Activated naive CD8-positive, alpha-beta T cell (primary cell): ENCODE data around the gene MFSD6.
A peak's percentile ranks its signal among the peaks of the same experiment; 100 is the strongest.

Source experiments
- H3K27ac Mint-ChIP-seq: one replicate; pipeline ENCODE4 v1.8.0; 2021; ENCODE audit warnings: mixed read lengths
- H3K27me3 Mint-ChIP-seq: one replicate; pipeline ENCODE4 v1.8.0; 2021; ENCODE audit warnings: mixed read lengths
- H3K36me3 Mint-ChIP-seq: one replicate; pipeline ENCODE4 v1.8.0; 2021; ENCODE audit warnings: mixed read lengths
- H3K4me1 Mint-ChIP-seq: one replicate; pipeline ENCODE4 v1.8.0; 2021; ENCODE audit warnings: low read depth, mixed read lengths
- H3K4me3 Mint-ChIP-seq: one replicate; pipeline ENCODE4 v1.8.0; 2021; ENCODE audit warnings: mild to moderate bottlenecking, mixed read lengths
- H3K9me3 Mint-ChIP-seq: one replicate; pipeline ENCODE4 v1.8.0; 2021; ENCODE audit warnings: low read depth, mixed read lengths

Gene MFSD6

DNA sequence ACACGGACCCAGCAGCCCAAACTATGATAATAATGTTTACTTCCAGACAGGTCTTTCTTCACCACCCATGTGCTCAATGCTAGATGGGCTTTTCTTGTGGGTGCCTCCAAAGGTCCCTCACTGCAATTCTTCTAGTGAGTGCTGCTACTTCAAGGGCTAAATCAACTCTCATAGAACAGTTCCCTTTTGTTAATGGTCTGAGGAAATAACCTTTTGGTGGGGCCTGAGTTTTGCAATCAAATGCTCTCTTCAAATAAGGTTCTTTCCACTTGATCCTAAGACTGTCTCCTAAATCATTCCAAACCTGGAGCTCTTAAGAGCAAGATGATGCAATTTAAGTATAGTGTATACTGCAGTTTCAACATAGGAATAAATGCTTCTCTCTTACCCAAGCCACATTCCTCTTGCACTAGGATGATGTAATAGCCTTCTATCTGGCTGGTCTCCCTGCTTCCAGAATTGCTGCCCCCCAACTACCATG is 120.4 kb downstream of the MFSD6 start:
- Mint-ChIP-seq H3K27ac (no peak overlapping the region), H3K9me3 (no peaks in the 10 kb centered on the region), H3K4me1 (peaks cover 69% of the 10 kb centered on the region), H3K27me3 (no peaks in the 10 kb centered on the region), H3K4me3 (no peak overlapping the region), H3K36me3 (peaks cover 5% of the 10 kb centered on the region)

- Mint-ChIP-seq H3K4me3 (no peak overlapping the region), H3K27ac (peak overlapping the region; percentile 31), H3K27me3 (no peaks in the 10 kb centered on the region), H3K9me3 (no peaks in the 10 kb centered on the region), H3K36me3 (no peaks in the 10 kb centered on the region), H3K4me1 (peaks cover 76% of the 10 kb centered on the region)
These were observed 121.5 kb downstream of the MFSD6 start for GRCh38 chr2:190529486-190530247.

DNA sequence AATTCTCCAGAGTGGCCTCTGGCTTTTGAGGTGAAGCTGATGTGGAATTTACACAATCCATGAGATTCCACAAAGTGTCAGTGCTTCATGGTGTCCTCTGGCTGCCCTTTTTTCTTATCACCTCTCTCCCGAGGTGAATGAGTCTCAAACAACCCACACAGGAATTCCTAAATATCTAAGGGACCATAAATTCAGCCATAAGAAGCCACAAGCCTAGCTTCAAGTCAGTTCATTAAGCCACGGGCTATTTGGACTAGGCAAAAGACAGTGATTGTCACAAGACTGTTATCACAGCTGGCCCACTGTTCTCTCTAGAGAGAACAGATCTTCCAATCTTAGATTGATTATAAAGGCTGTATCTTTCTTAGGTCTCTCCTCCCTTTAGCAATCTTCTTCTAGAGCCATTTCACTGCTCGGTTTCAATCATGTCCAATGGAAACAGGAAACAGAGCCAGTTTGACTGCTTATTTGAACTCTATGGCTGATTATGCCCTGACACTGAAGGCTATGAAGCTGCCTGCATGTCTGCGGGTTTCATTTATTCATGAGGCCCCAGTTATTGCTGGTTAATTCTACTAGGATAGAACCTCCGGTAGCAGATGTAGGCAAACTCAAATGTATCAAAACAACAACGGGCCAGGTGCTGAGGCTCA is 122.2 kb downstream of the MFSD6 start:
- Mint-ChIP-seq H3K4me1 (peaks cover 71% of the 10 kb centered on the region), H3K27ac (peak overlapping the region; percentile 31), H3K27me3 (no peaks in the 10 kb centered on the region), H3K4me3 (peak overlapping the region; percentile 22), H3K36me3 (no peaks in the 10 kb centered on the region), H3K9me3 (no peaks in the 10 kb centered on the region)

DNA sequence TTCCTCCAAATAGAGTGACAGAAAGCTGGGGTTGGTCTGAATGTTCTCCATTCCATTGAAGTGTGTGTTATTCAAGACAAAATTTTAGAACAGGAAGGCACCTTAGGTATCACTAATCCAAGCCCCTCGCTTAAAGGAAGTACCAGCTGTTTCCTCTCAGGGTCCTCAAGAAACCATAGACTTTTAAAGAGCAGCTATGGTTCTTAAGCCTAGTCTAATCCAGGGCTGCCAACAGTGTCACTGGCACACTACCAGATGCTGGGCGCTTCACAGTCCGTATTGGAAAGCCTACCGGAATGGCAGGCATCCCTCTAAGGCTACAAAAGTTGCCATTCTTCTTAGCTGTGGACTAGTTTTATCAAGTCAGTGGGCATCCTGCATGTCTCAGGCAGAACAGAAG is 124.4 kb downstream of the MFSD6 start:
- Mint-ChIP-seq H3K27ac (peak overlapping the region; percentile 100), H3K27me3 (no peaks in the 10 kb centered on the region), H3K4me1 (peaks cover 74% of the 10 kb centered on the region), H3K4me3 (peak overlapping the region; percentile 98), H3K9me3 (no peaks in the 10 kb centered on the region), H3K36me3 (peaks cover 10% of the 10 kb centered on the region)

DNA sequence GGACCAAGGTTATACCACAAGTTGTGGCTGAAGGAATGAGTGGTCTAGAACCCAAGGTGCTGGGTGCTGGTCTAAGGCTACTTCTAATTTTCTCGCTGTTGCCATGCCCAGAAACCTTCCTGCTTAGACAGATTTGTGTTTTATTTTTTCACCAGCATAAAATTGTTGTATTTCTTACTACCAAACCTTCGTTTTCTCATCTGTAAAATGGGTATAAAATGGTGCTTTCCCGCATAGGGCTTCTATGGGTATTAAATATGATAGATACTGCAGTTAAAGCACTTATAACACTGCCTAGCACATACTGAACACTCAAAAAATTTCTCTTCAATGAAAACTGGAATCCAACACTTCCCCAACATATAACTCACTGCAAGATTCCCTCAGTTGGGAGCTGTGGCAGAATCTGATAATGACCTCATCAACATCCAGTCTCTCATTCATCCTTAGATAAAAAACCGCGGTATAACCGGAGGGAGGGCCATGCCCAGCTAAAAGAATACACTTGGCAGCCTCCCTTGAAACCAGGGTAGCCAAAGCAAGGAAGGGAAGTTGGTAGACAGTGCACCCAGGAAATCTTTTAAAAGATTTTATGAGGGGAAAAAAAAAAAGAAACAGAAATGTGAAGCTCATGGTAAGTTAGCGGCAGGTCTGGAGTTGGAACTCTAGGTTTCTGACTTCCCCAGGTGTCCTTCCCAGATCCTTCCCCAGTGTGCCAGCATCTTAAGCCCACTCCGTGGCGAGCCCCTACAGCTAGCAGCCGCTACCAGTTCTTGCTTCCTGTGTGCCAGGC is 125.2 kb downstream of the MFSD6 start:
- peak overlapping the region; percentile 98 for H3K4me3 Mint-ChIP-seq
- H3K27ac Mint-ChIP-seq = peak overlapping the region; percentile 100
- no peaks in the 10 kb centered on the region for H3K9me3 Mint-ChIP-seq
- H3K27me3 Mint-ChIP-seq = no peaks in the 10 kb centered on the region
- peaks cover 68% of the 10 kb centered on the region for H3K4me1 Mint-ChIP-seq
- peaks cover 11% of the 10 kb centered on the region for H3K36me3 Mint-ChIP-seq

GRCh38 chr2:190533968-190534309 is 125.8 kb downstream of the MFSD6 start:
- peaks cover 63% of the 10 kb centered on the region for H3K4me1 Mint-ChIP-seq
- H3K36me3 Mint-ChIP-seq = peaks cover 16% of the 10 kb centered on the region
- peak overlapping the region; percentile 100 for H3K27ac Mint-ChIP-seq
- H3K4me3 Mint-ChIP-seq = peak overlapping the region; percentile 98
- H3K9me3 Mint-ChIP-seq = peaks cover 3% of the 10 kb centered on the region
- H3K27me3 Mint-ChIP-seq = no peaks in the 10 kb centered on the region

GRCh38 chr2:190534310-190535120 is 126.4 kb downstream of the MFSD6 start, which contains the start of gene NEMP2:
Gene NEMP2, minus strand, starts transcription at chr2:190534722. Its CDS starts 67 bp downstream, at chr2:190534655.
- Mint-ChIP-seq H3K27me3 (no peaks in the 10 kb centered on the region), H3K36me3 (peaks cover 20% of the 10 kb centered on the region), H3K4me1 (peaks cover 59% of the 10 kb centered on the region), H3K27ac (peak within 1 kb of the TSS; percentile 100), H3K4me3 (peak within 1 kb of the TSS; percentile 98), H3K9me3 (peaks cover 7% of the 10 kb centered on the region)

DNA sequence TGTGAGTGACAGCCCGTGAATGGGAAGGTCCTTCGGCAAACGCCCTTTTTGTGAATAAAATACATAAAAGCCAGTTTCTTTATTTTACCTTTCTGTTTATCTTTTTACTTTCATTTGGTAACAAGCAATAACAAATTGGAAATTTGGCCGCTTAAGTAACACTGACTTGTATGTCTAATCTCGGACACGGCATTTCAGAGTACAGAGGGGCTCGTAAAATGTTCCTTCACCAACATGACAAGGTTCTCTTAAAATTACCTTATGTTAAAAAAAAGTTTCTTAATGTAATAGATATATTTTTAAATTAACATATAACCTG is 126.9 kb downstream of the MFSD6 start:
- peak overlapping the region; percentile 96 for H3K27ac Mint-ChIP-seq
- H3K4me3 Mint-ChIP-seq = peak overlapping the region; percentile 91
- no peaks in the 10 kb centered on the region for H3K27me3 Mint-ChIP-seq
- H3K4me1 Mint-ChIP-seq = peaks cover 54% of the 10 kb centered on the region
- peaks cover 24% of the 10 kb centered on the region for H3K36me3 Mint-ChIP-seq
- H3K9me3 Mint-ChIP-seq = peaks cover 11% of the 10 kb centered on the region

DNA sequence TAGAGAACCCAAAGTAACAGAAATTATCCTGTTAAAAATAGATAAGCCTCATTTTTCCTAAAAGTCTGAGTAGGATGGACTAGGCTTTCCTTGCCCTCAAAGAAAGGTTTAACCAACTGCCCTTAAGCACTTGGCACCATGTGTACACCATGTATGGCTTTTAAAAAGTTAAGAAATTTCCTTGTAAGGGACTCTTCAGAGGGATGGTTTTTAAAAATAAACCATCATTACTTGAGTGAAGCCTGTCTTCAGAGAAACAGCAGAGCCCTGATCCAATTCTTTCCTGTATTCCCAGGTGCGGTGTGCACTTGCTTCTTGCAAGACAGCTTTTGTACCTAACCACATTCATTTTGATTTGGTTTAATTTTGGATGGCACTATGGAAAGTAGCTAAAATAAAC is 127.4 kb downstream of the MFSD6 start:
- H3K4me1 Mint-ChIP-seq = peaks cover 49% of the 10 kb centered on the region

DNA sequence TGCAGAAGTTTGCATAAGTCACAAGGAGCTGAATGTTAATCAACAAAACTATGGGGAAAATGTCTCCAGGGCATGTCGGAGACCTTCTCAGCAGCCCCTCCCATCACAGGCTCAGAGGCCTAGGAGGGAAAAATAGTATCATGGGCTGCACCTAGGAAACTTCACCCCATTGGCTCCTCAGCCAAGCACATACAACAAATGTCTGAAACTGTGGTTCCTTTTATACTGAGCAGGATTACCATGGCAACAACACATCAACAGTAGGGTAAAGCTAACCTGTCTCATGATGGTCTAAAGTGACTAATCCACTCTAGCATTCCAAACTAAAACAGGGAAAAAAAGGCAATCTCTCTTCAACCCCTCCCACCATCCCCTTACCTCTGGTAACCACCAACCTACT is 129.6 kb downstream of the MFSD6 start:
- Mint-ChIP-seq H3K4me3 (no peak overlapping the region), H3K36me3 (peaks cover 37% of the 10 kb centered on the region), H3K9me3 (peaks cover 24% of the 10 kb centered on the region), H3K4me1 (peaks cover 28% of the 10 kb centered on the region), H3K27me3 (no peaks in the 10 kb centered on the region), H3K27ac (no peak overlapping the region)

More for the DNA sequence above, 127.4 kb downstream of the MFSD6 start:
- Mint-ChIP-seq H3K9me3 (peaks cover 13% of the 10 kb centered on the region), H3K27me3 (no peaks in the 10 kb centered on the region), H3K4me3 (peak overlapping the region; percentile 91), H3K36me3 (peaks cover 26% of the 10 kb centered on the region), H3K27ac (peak overlapping the region; percentile 74)

DNA sequence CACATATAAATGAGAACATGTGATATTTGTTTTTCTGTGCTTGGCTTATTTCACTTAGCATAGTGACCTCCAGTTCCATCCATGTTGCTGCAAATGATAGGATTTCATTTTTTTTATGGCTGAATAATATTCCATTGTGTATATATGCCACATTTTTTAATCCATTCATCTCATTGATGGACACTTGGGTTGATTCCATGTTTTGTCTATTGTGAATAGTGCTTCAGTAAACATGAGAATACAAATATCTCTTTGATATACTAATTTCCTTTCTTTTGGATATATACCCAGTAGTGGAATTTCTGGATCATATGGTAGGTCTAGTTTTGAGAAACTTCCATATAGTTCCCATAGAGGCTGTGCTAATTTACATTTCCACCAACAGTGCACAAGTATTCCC is 130.0 kb downstream of the MFSD6 start:
- Mint-ChIP-seq H3K4me1 (peaks cover 24% of the 10 kb centered on the region), H3K4me3 (no peak overlapping the region), H3K9me3 (peaks cover 25% of the 10 kb centered on the region), H3K27ac (no peak overlapping the region), H3K27me3 (no peaks in the 10 kb centered on the region), H3K36me3 (peaks cover 38% of the 10 kb centered on the region)

GRCh38 chr2:190540048-190540447 is 131.9 kb downstream of the MFSD6 start:
- Mint-ChIP-seq H3K4me3 (no peak overlapping the region), H3K9me3 (peaks cover 25% of the 10 kb centered on the region), H3K27me3 (no peaks in the 10 kb centered on the region), H3K36me3 (peaks cover 38% of the 10 kb centered on the region), H3K4me1 (peaks cover 14% of the 10 kb centered on the region), H3K27ac (no peak overlapping the region)

DNA sequence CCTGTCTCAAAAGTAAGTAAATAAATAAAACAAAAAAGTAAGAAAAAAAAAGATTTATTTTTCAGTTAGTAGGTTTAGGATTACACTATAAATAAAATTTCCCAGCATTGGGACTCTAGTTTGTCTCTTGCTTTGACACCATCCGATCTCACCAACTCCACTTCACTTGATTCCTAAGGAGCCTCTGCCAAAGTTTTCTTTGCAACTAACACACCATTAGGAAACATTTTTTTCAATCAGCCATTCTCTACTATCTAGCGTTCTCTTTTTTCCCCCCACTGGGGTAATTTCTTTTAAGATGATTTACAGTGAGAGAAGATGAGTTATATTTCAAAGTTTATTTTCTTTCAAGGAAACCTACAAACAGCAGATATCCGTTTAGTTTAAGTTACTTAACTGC is 136.9 kb downstream of the MFSD6 start:
- H3K27ac Mint-ChIP-seq = no peak overlapping the region
- H3K27me3 Mint-ChIP-seq = no peaks in the 10 kb centered on the region
- H3K4me1 Mint-ChIP-seq = peaks cover 2% of the 10 kb centered on the region

DNA sequence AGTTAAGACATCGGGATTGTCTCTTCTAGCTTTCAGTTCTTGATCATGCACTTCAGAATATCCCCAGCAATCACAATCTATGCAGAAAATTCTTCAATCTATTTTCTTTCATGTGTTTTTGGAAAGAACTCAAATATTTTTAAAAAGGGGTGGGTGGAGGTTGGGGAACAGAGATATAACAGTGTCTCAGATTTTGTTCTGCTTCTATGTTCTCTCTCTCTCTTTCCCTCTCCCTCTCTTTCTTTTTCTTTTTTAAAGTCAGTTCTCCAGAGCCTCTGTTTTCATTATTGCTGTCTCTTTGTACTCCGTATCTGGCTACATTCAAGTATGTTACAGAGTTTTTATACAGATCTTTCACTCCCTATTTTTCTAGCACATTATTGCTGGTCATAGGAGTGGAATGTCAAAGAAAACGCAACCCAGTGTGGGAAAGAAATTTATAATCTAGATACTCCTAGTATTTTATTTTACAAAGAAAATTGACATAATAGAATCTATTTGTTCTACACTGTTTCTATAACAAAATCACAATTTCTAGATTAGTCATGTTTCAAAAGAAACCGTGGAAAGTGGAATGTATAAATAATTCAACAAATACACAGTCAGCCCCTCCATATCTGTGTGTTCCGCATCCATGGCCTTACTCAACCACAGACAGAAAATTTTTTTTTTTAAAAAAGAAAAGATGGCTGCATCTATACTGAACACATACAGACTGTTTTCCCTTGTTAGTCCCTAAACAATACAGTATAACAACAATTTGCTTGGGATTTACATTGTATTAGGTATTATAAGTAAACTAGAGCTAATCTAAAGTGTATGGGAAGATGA is 137.6 kb downstream of the MFSD6 start:
- Mint-ChIP-seq H3K36me3 (peaks cover 10% of the 10 kb centered on the region), H3K4me3 (no peak overlapping the region), H3K27ac (no peak overlapping the region), H3K27me3 (no peaks in the 10 kb centered on the region), H3K4me1 (peaks cover 2% of the 10 kb centered on the region), H3K9me3 (peaks cover 10% of the 10 kb centered on the region)

More for the DNA sequence above, 136.9 kb downstream of the MFSD6 start:
- peaks cover 14% of the 10 kb centered on the region for H3K9me3 Mint-ChIP-seq
- H3K4me3 Mint-ChIP-seq = no peak overlapping the region
- H3K36me3 Mint-ChIP-seq = peaks cover 14% of the 10 kb centered on the region
